ENCODE results near the gene ACBD6. TPM values are rescaled to one million over a fixed set of nuclear protein-coding genes. Genes with fewer than 3 reads are reported as not detected.
"Not testable (repeated sequence)": the region's sequence is repeated elsewhere in the genome, so short reads cannot be mapped to it uniquely, and the experiment has no call there.

Gene ACBD6
- total and polyA plus RNA-seq, 4 donors, result 8.3 to 17.3 (median 14.0) TPM

DNA sequence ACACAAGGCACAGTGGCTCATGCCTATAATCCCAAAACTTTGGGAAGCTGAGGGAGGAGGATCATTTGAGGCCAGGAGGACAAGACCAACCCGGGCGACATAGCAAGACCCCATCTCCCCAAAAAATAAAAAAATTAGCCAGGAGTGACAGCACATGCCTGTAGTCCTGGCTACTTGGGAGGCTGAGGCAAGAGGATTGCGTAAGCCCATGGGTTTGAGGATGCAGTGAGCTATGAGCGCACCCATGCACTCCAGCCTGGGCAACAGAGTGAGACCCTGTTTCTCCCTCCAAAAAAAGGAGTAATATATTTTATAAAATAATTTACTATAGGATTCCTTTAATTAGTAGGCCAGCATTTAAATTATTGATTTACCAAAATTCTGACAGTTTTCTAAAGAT, 89.8 kb downstream of the ACBD6 start:
- Histone ChIP-seq H3K27ac (ENCODE audit: low read depth in 1 of 2, low read length in 2 of 2) (no peak overlapping the region), H3K4me3 (ENCODE audit: low read depth in 1 of 3, low read length in 3 of 3) (no peak overlapping the region), H3K36me3 (ENCODE audit: control insufficient read depth in 4 of 4, insufficient read depth in 3 of 4, low read depth in 1 of 4, low read length in 3 of 4) (no peaks in the 10 kb centered on the region), H3K9ac (ENCODE audit: low read depth in 1 of 2, low read length in 2 of 2) (no peak overlapping the region), H3K4me1 (ENCODE audit: control insufficient read depth in 4 of 4, insufficient read depth in 4 of 4, low read length in 3 of 4) (no peaks in the 10 kb centered on the region), H3K9me3 (ENCODE audit: control insufficient read depth in 4 of 4, low read length in 3 of 4) (no peaks in the 10 kb centered on the region), H3K27me3 (ENCODE audit: control insufficient read depth in 4 of 4, insufficient read depth in 4 of 4, low read length in 3 of 4) (no peaks in the 10 kb centered on the region)
- WGBS, result 99% methylated on average over 4 of the region's 4 CpGs
- DNase-seq (ENCODE audit: low spot score), result no peak
- TF ChIP-seq, protein P1, sequence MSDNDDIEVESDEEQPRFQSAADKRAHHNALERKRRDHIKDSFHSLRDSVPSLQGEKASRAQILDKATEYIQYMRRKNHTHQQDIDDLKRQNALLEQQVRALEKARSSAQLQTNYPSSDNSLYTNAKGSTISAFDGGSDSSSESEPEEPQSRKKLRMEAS (IDR thresholded peaks at IDR 0.05), result no peak
- TF ChIP-seq JUND (IDR thresholded peaks at IDR 0.05), result no peak
- no peak for TF ChIP-seq FOXA1 (IDR thresholded peaks at IDR 0.05)
- no peak for TF ChIP-seq RXRA (IDR thresholded peaks at IDR 0.05)
- TF ChIP-seq NR2F2 (IDR thresholded peaks at IDR 0.05), result no peak
- TF ChIP-seq YY1 (IDR thresholded peaks at IDR 0.05), result no peak
- TF ChIP-seq RAD21 (IDR thresholded peaks at IDR 0.05), result no peak
- no peak for TF ChIP-seq SP1 (IDR thresholded peaks at IDR 0.05)
- TF ChIP-seq, protein P2, sequence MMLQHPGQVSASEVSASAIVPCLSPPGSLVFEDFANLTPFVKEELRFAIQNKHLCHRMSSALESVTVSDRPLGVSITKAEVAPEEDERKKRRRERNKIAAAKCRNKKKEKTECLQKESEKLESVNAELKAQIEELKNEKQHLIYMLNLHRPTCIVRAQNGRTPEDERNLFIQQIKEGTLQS (IDR thresholded peaks at IDR 0.05), result no peak
- TF ChIP-seq, protein P3, sequence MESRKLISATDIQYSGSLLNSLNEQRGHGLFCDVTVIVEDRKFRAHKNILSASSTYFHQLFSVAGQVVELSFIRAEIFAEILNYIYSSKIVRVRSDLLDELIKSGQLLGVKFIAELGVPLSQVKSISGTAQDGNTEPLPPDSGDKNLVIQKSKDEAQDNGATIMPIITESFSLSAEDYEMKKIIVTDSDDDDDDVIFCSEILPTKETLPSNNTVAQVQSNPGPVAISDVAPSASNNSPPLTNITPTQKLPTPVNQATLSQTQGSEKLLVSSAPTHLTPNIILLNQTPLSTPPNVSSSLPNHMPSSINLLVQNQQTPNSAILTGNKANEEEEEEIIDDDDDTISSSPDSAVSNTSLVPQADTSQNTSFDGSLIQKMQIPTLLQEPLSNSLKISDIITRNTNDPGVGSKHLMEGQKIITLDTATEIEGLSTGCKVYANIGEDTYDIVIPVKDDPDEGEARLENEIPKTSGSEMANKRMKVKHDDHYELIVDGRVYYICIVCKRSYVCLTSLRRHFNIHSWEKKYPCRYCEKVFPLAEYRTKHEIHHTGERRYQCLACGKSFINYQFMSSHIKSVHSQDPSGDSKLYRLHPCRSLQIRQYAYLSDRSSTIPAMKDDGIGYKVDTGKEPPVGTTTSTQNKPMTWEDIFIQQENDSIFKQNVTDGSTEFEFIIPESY (IDR thresholded peaks at IDR 0.05), result no peak
- no peak for TF ChIP-seq HNF4A (conservative IDR thresholded peaks at IDR 0.05)
- TF ChIP-seq GABPA (IDR thresholded peaks at IDR 0.05 in 1 of 2, conservative IDR thresholded peaks at IDR 0.05 in 1 of 2), result no peak
- TF ChIP-seq TAF1 (conservative IDR thresholded peaks at IDR 0.05), result no peak

DNA sequence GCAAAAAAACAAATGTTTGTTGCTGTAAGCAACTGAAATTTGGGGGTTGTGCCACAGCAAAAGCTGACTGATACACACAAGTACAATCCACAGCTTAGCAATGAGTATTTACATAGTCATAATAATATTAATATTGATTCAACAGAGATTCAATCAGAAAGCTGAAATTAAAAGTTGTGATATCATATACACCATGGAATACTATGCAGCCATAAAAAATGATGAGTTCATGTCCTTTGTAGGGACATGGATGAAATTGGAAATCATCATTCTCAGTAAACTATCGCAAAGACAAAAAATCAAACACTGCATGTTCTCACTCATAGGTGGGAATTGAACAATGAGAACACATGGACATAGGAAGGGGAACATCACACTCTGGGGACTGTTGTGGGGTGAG, 94.2 kb downstream of the ACBD6 start:
- H3K27me3 ChIP-seq (ENCODE audit: control insufficient read depth in 4 of 4, insufficient read depth in 4 of 4, low read length in 3 of 4); DNase-seq (ENCODE audit: low spot score); H3K36me3 ChIP-seq (ENCODE audit: control insufficient read depth in 4 of 4, insufficient read depth in 3 of 4, low read depth in 1 of 4, low read length in 3 of 4); H3K27ac ChIP-seq (ENCODE audit: low read depth in 1 of 2, low read length in 2 of 2); H3K9ac ChIP-seq (ENCODE audit: low read depth in 1 of 2, low read length in 2 of 2); H3K4me3 ChIP-seq (ENCODE audit: low read depth in 1 of 3, low read length in 3 of 3); H3K4me1 ChIP-seq (ENCODE audit: control insufficient read depth in 4 of 4, insufficient read depth in 4 of 4, low read length in 3 of 4); H3K9me3 ChIP-seq (ENCODE audit: control insufficient read depth in 4 of 4, low read length in 3 of 4): not testable (repeated sequence)
- WGBS, result 100% methylated on average over 1 of the region's 1 CpG

DNA sequence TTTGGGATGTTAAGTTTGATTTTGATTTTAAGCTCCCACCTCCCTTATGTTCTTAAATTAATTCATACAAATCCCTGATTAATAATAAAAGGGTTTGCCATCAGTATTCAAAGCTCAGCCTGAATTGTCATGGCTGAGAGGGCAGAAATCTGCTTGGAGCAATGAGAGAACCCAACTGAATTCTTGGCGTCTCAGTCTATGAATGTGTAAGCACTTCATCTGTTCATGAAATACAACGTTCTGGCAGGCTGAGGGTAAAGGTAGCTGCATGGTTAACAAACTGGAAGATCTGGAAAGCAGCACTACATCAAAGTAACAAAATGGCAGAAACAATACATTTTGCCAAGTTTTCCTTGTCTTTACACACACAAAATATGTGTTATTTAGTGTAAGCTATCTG, 95.3 kb downstream of the ACBD6 start:
- H3K4me1 ChIP-seq (ENCODE audit: control insufficient read depth in 4 of 4, insufficient read depth in 4 of 4, low read length in 3 of 4), result no peaks in the 10 kb centered on the region
- H3K4me3 ChIP-seq (ENCODE audit: low read depth in 1 of 3, low read length in 3 of 3), result no peak overlapping the region
- no peak overlapping the region for H3K27ac ChIP-seq (ENCODE audit: low read depth in 1 of 2, low read length in 2 of 2)
- H3K9me3 ChIP-seq (ENCODE audit: control insufficient read depth in 4 of 4, low read length in 3 of 4), result no peaks in the 10 kb centered on the region
- 86% methylated on average over 2 of the region's 2 CpGs for WGBS
- H3K36me3 ChIP-seq (ENCODE audit: control insufficient read depth in 4 of 4, insufficient read depth in 3 of 4, low read depth in 1 of 4, low read length in 3 of 4), result no peaks in the 10 kb centered on the region
- TF ChIP-seq YY1 (IDR thresholded peaks at IDR 0.05), result no peak
- TF ChIP-seq, protein P4, sequence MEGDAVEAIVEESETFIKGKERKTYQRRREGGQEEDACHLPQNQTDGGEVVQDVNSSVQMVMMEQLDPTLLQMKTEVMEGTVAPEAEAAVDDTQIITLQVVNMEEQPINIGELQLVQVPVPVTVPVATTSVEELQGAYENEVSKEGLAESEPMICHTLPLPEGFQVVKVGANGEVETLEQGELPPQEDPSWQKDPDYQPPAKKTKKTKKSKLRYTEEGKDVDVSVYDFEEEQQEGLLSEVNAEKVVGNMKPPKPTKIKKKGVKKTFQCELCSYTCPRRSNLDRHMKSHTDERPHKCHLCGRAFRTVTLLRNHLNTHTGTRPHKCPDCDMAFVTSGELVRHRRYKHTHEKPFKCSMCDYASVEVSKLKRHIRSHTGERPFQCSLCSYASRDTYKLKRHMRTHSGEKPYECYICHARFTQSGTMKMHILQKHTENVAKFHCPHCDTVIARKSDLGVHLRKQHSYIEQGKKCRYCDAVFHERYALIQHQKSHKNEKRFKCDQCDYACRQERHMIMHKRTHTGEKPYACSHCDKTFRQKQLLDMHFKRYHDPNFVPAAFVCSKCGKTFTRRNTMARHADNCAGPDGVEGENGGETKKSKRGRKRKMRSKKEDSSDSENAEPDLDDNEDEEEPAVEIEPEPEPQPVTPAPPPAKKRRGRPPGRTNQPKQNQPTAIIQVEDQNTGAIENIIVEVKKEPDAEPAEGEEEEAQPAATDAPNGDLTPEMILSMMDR (IDR thresholded peaks at IDR 0.05; ENCODE audit: low read depth, low read length, missing input control), result no peak
- no peak for TF ChIP-seq EGR1 (IDR thresholded peaks at IDR 0.05; ENCODE audit: low read depth in 2 of 2)
- TF ChIP-seq, protein P1 (IDR thresholded peaks at IDR 0.05), result no peak
- no peak for TF ChIP-seq HNF4A (conservative IDR thresholded peaks at IDR 0.05)
- TF ChIP-seq HNF4G (IDR thresholded peaks at IDR 0.05), result no peak
- TF ChIP-seq RXRA (IDR thresholded peaks at IDR 0.05), result no peak
- TF ChIP-seq, protein P3 (IDR thresholded peaks at IDR 0.05), result no peak
- no peak for TF ChIP-seq FOXA2 (IDR thresholded peaks at IDR 0.05)
- TF ChIP-seq, protein P2 (IDR thresholded peaks at IDR 0.05), result no peak
- DNase-seq (ENCODE audit: low spot score), result no peak
- no peaks in the 10 kb centered on the region for H3K27me3 ChIP-seq (ENCODE audit: control insufficient read depth in 4 of 4, insufficient read depth in 4 of 4, low read length in 3 of 4)
- no peak overlapping the region for H3K9ac ChIP-seq (ENCODE audit: low read depth in 1 of 2, low read length in 2 of 2)

Measured in liver (tissue), 9 donors.